Liver (tissue), 3 donors: ENCODE data around the gene FGF3.

ENCODE experiments used
- ATF3 ChIP-seq: IDR thresholded peaks from 2 replicates; pipeline ENCODE4 v1.6.1; 2016; ENCODE audit warnings: antibody characterized with exemption
- CTCF ChIP-seq: fragments of 150-350 bp; IDR thresholded peaks from 2 replicates; pipeline ENCODE4 v1.5.1; 2017; ENCODE audit warnings: improper control_type of control experiment, low read depth, low read length; ENCODE audit not compliant: missing input control
- EGR1 ChIP-seq, 2 donors: IDR thresholded peaks; 2 replicates each; pipeline ENCODE4 v1.6.1; 2016 to 2018; ENCODE audit warnings: antibody characterized with exemption in 2 of 2, low read depth in 2 of 2
- FOXA1 ChIP-seq: IDR thresholded peaks from 2 replicates; pipeline ENCODE4 v1.6.1; 2016; ENCODE audit warnings: antibody characterized with exemption
- HNF4A ChIP-seq, 2 donors: conservative IDR thresholded peaks; 2 replicates each; pipeline ENCODE4 v1.6.1; 2016; ENCODE audit warnings: antibody characterized with exemption in 2 of 2, mild to moderate bottlenecking in 2 of 2
- JUND ChIP-seq, 2 donors: IDR thresholded peaks; 2 replicates each; pipeline ENCODE4 v1.6.1; 2016; ENCODE audit warnings: antibody characterized with exemption in 2 of 2
- MAX ChIP-seq: IDR thresholded peaks from 2 replicates; pipeline ENCODE4 v1.6.1; 2016; ENCODE audit warnings: antibody characterized with exemption
- SP1 ChIP-seq: IDR thresholded peaks from 2 replicates; pipeline ENCODE4 v1.6.1; 2018; ENCODE audit warnings: antibody characterized with exemption, mild to moderate bottlenecking
- TAF1 ChIP-seq: conservative IDR thresholded peaks from 2 replicates; pipeline ENCODE4 v1.6.1; 2016; ENCODE audit warnings: antibody characterized with exemption, mild to moderate bottlenecking
- YY1 ChIP-seq: IDR thresholded peaks from 2 replicates; pipeline ENCODE4 v1.6.1; 2016; ENCODE audit warnings: antibody characterized with exemption, mild to moderate bottlenecking
- ZBTB33 ChIP-seq: IDR thresholded peaks from 2 replicates; pipeline ENCODE4 v1.6.1; 2016; ENCODE audit warnings: antibody characterized with exemption
- donor health status: healthy.
- donor health status: healthy.

- TF ChIP-seq CTCF (no peak), JUND (IDR thresholded peaks at IDR 0.05) (no peak), ZBTB33 (no peak), MAX (no peak), EGR1 (IDR thresholded peaks at IDR 0.05; ENCODE audit: low read depth in 2 of 2) (no peak), TAF1 (no peak), SP1 (no peak), ATF3 (no peak), HNF4A (conservative IDR thresholded peaks at IDR 0.05) (no peak), FOXA1 (no peak), YY1 (no peak)
These were observed at the start of gene FGF3 for GRCh38 chr11:69818603-69819441.
